ENCODE results near the gene RLN2. TPM values are rescaled to one million over a fixed set of nuclear protein-coding genes. Genes with fewer than 3 reads are reported as not detected.

Gene RLN2
- total RNA-seq, 1 donor from 2014 or later, result not detected

GRCh38 chr9:5263351-5264218 lies 40.9 kb downstream of the RLN2 start:
- TF ChIP-seq CTCF (IDR thresholded peaks at IDR 0.05), result peak; percentile 12
- H3K9me3 ChIP-seq, result no peaks in the 10 kb centered on the region
- no peaks in the 10 kb centered on the region for H3K27me3 ChIP-seq
- H3K4me1 ChIP-seq, result no peaks in the 10 kb centered on the region
- H3K27ac ChIP-seq, result no peak overlapping the region
- ATAC-seq (peak; percentile 49), DNase-seq (no peak)
- H3K4me3 ChIP-seq, result no peak overlapping the region
- H3K36me3 ChIP-seq, result no peaks in the 10 kb centered on the region
- intact Hi-C loops (cut with DNase I), result no loop called here

Other genes starting within 250 kb of the RLN2 start
- gene INSL6, start 119.1 kb downstream of the RLN2 start, total RNA-seq, result not detected
- gene INSL4, start 73.3 kb downstream of the RLN2 start, total RNA-seq, result not detected
- gene RLN1, start 35.2 kb upstream of the RLN2 start, total RNA-seq, result not detected
- 18.0 TPM for gene PLGRKT, start 133.2 kb upstream of the RLN2 start, total RNA-seq
- gene CD274, start 145.8 kb upstream of the RLN2 start, total RNA-seq, result 25.9 TPM
- 6.3 TPM for gene PDCD1LG2, start 205.8 kb upstream of the RLN2 start, total RNA-seq

Measured in upper lobe of right lung (tissue), 1 donor.